D341Med (cell line): ENCODE results near the gene CDC6.
"Not testable (repeated sequence)": the region's sequence is repeated elsewhere in the genome, so short reads cannot be mapped to it uniquely, and the experiment has no call there.

ENCODE experiments used
- DNase-seq: peaks from one replicate; pipeline ENCODE4 v3.0.0; 2012; ENCODE audit warnings: low spot score

CDC6 gene

GRCh38 chr17:40287159-40287493 lies 553 bp upstream of the CDC6 start:
- DNase-seq = no peak

- no peak for DNase-seq
These were observed 3.1 kb downstream of the CDC6 start for GRCh38 chr17:40290629-40291280.

GRCh38 chr17:40291281-40291664 lies 3.6 kb downstream of the CDC6 start:
- no peak for DNase-seq

GRCh38 chr17:40293363-40293762 lies 5.7 kb downstream of the CDC6 start:
- no peak for DNase-seq

GRCh38 chr17:40295488-40296436 lies 8.1 kb downstream of the CDC6 start:
- no peak for DNase-seq

- DNase-seq = no peak
These were observed 9.8 kb downstream of the CDC6 start for GRCh38 chr17:40297511-40297910.

GRCh38 chr17:40298726-40299125 lies 11.0 kb downstream of the CDC6 start:
- no peak for DNase-seq

- not testable (repeated sequence) for DNase-seq
These were observed 11.6 kb downstream of the CDC6 start for GRCh38 chr17:40299159-40299757.

- DNase-seq = no peak
These were observed 13.6 kb downstream of the CDC6 start for GRCh38 chr17:40301315-40301714.

GRCh38 chr17:40303009-40303657 lies 15.5 kb downstream of the CDC6 start:
- DNase-seq = peak; percentile 74

- DNase-seq = no peak
These were observed 16.3 kb downstream of the CDC6 start for GRCh38 chr17:40303708-40304551.

GRCh38 chr17:40304552-40304863 lies 16.8 kb downstream of the CDC6 start:
- DNase-seq = not testable (repeated sequence)

GRCh38 chr17:40304866-40305265 lies 17.2 kb downstream of the CDC6 start:
- not testable (repeated sequence) for DNase-seq

- DNase-seq = no peak
These were observed 18.7 kb downstream of the CDC6 start for GRCh38 chr17:40306395-40306794.

- DNase-seq = no peak
These were observed 19.5 kb downstream of the CDC6 start for GRCh38 chr17:40307001-40307730.

GRCh38 chr17:40307740-40308239 lies 20.1 kb downstream of the CDC6 start:
- no peak for DNase-seq

- peak; percentile 66 for DNase-seq
These were observed 21.6 kb downstream of the CDC6 start, which contains the start of gene RARA for GRCh38 chr17:40309031-40309948. RARA (plus strand) TSS chr17:40309180; CDS start chr17:40331219, 22,039 bp downstream.

- peak; percentile 38 for DNase-seq
These were observed 22.4 kb downstream of the CDC6 start for GRCh38 chr17:40309949-40310510.

- DNase-seq = peak; percentile 37
These were observed 23.3 kb downstream of the CDC6 start for GRCh38 chr17:40310882-40311391.
